HG03066 (cell line): ENCODE results near the gene METTL27.
"Not testable (repeated sequence)": the region's sequence is repeated elsewhere in the genome, so short reads cannot be mapped to it uniquely, and the experiment has no call there.

Experiments
- ATAC-seq: cut with Tn5 transposase; IDR thresholded peaks from one replicate; pipeline ENCODE4 v1.9.1; 2021; ENCODE audit warnings: low read depth; ENCODE audit not compliant: unreplicated experiment

Gene METTL27

GRCh38 chr7:73869011-73869798 is 26.9 kb upstream of the METTL27 start:
- no peak for ATAC-seq

GRCh38 chr7:73866446-73866767 is 24.1 kb upstream of the METTL27 start:
- no peak for ATAC-seq

- no peak for ATAC-seq
Measured at GRCh38 chr7:73865738-73866445, 23.6 kb upstream of the METTL27 start.

- ATAC-seq: no peak
Measured at GRCh38 chr7:73864981-73865711, 22.8 kb upstream of the METTL27 start.

GRCh38 chr7:73861305-73861704 is 19.0 kb upstream of the METTL27 start:
- no peak for ATAC-seq

GRCh38 chr7:73860859-73861258 is 18.5 kb upstream of the METTL27 start, which contains the start of gene TMEM270:
Gene TMEM270, plus strand, starts transcription at chr7:73861159. Its CDS starts 36 bp downstream, at chr7:73861195.
- ATAC-seq: no peak

- ATAC-seq: no peak
Measured at GRCh38 chr7:73858807-73859206, 16.5 kb upstream of the METTL27 start.

GRCh38 chr7:73856941-73857340 is 14.6 kb upstream of the METTL27 start:
- ATAC-seq: no peak

GRCh38 chr7:73852500-73852899 is 10.2 kb upstream of the METTL27 start:
- no peak for ATAC-seq

- ATAC-seq: peak; percentile 81
Measured at GRCh38 chr7:73851410-73852338, 9.4 kb upstream of the METTL27 start.

GRCh38 chr7:73850781-73851207 is 8.5 kb upstream of the METTL27 start:
- ATAC-seq: no peak

- no peak for ATAC-seq
Measured at GRCh38 chr7:73847941-73848723, 5.8 kb upstream of the METTL27 start.

GRCh38 chr7:73845701-73846195 is 3.4 kb upstream of the METTL27 start:
- not testable (repeated sequence) for ATAC-seq

- ATAC-seq: no peak
Measured at GRCh38 chr7:73844848-73845460, 2.6 kb upstream of the METTL27 start.

GRCh38 chr7:73844131-73844547 is 1.8 kb upstream of the METTL27 start:
- no peak for ATAC-seq

GRCh38 chr7:73841689-73842066 is 638 bp downstream of the METTL27 start:
- ATAC-seq: no peak

- ATAC-seq: no peak
Measured at GRCh38 chr7:73840715-73841379, 1.5 kb downstream of the METTL27 start.
